RKO (cell line): Measurements from ENCODE around the gene PCYOX1L.

Source experiments
- DNase-seq: peaks from one replicate; pipeline ENCODE4 v3.0.0-alpha.2; 2016; ENCODE audit warnings: low spot score

PCYOX1L gene

DNA sequence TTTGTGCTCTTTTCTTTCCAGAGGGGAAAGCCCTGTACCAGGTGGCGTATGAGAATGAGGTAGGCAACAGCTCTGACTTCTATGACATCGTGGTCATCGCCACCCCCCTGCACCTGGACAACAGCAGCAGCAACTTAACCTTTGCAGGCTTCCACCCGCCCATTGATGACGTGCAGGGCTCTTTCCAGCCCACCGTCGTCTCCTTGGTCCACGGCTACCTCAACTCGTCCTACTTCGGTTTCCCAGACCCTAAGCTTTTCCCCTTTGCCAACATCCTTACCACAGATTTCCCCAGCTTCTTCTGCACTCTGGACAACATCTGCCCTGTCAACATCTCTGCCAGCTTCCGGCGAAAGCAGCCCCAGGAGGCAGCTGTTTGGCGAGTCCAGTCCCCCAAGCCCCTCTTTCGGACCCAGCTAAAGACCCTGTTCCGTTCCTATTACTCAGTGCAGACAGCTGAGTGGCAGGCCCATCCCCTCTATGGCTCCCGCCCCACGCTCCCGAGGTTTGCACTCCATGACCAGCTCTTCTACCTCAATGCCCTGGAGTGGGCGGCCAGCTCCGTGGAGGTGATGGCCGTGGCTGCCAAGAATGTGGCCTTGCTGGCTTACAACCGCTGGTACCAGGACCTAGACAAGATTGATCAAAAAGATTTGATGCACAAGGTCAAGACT lies 10.3 kb downstream of the PCYOX1L start:
- no peak for DNase-seq

DNA sequence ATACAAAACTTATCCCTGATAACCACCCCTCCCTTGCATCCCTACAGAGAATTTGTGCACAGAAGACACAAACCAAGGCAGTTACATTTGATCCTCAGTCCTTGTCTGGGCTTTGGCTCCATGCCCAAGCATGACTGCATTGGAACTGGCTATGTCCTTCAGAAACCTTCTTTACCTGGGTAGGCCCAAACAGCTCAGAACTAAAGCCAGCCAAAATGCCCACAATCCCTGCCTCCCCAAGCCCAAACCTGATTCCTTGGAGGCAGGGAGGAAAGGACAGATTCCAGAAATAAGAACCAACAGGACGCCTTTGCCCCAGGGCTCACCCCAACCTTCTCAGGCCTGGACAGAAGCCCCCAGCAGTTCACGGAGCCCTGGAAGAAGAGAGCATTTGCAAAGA lies 13.0 kb downstream of the PCYOX1L start:
- DNase-seq = no peak

DNA sequence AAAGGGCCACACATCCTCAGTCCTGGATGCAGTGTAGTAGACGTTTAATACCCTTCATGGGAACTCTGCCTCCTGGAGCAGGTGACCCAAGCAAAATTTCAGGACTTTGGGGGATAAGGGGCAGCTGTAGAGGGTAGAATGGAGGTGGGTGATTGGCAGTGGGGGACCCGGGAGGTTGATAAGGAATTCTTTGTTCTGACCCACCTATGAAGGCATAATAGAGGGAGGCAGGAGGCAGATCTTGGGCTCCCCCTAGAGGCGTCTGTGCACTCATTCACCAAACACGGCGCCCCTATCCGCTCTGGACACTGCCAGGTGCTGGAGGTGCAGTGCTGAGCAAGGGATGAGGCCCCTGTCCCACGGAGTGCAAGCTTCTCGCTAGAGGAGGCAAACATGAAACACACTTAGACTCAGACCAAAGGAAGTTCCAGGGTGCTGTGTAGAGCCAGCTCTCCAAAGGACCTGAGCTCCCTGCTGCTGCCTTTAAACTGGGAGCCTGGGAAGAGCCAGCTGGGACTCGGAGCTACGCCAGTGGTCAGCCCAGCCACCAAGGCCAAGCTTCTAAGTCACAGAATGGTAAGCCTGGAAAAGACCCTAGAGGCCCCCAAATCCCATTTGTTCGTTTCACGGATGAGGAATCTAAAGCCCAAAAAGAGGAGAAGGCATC lies 13.6 kb downstream of the PCYOX1L start:
- peak; percentile 59 for DNase-seq

DNA sequence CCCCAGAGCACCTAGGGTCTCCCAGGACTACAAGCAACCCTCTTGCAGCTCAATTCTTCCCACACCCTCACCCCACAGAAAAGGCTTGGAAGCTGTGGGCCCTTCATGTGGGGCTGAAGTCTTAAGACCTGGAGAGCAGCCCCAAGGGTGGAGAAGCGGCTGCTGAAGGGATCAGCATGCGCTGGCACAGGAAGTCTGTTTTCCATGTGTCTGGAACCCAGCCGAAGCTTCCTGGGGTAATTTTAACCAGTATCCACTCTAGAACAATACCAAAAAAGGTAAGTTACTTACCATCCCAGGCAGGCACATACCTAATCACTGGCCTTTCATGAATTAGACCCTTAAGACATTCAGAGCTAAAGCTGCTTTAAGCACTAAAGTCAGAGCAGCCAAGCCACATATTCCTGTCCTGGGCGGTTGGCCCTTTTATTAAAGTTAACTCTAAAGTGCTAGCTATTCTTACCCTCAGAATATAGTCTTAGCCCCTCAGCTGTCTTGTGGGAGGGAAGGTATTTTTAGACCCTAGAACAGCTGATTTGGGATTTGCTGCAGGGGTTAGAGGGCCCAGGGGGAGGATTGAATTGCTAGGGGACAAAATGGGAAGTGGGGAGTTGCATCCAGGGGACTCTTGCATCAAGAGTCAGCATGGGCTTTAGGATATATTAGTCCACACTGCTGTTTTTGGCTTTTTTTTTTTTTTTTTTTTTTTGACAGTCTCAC lies 14.4 kb downstream of the PCYOX1L start:
- DNase-seq = no peak

DNA sequence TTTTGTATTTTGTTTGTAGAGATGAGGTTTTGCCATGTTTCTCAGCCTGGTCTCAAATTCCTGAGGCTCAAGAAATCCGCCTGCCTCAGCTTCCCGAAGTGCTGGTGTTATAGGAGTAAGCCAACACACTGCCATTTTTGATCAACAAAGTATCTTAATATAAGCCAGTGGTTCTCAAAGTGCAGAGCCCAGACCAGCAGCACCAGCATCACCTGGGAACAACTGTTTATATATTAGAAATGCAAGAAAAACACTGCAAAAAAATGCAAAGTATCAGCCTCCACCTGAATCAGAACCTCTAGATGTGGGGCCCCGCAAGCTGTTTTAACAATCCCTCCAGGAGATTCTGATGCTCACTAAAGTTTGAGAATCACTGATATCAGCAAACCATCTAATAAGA lies 15.1 kb downstream of the PCYOX1L start:
- DNase-seq = no peak

DNA sequence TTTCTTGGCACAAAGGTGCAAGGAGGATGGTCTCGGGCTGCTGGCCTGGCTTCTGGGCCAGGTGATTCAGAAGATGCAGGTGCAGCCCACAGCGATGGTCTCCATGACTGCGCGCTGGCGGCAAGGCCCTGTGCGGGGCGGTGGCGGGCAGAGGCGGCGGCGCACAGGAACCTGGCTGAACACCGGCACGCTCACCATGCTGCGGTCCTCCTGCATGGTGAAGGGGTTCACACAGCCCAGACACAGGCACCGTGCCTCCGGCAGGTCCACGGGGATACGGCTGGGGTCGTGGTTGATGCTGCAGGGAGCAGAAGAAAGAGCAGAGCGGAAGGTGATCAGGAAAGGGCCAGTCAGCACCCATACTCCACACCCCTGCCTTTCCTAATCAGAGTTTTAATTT lies 16.5 kb downstream of the PCYOX1L start:
- no peak for DNase-seq

DNA sequence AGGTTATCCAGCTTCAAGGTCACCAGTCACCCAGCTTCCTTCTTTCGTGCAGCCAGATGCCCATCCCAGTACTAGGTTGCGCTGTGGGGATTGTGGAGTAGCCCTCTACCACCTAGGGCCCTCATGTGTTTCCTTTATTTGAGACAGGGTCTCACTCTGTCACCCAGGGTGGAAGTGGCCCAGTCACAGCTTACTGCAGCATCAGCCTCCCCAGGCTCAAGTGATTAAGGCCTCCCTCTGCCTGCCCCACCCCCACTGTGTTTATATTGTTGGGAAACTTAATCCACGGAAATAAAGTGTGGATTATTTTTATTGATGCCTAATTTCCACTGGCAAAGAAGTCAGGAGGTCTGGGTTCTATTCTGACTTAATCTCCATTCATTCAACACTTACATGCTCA lies 17.0 kb downstream of the PCYOX1L start:
- no peak for DNase-seq

DNA sequence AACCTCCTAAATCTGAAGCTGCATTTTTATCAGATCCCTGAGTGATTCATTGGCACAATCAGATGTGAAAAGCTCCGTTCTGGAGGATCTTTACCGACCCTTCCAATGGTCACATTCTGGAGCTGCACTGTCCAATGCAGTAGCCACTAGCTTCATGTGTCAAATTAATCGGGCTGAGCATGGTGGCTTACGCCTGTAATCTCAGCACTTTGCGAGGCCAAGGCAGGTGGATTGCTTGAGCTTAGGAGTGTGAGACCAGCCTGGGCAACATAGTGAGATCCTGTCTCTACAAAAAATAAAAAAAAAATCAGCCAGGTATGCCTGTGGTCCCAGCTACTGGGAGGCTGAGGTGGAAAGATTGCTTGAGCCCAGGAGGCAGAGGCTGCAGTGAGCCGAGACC lies 17.6 kb downstream of the PCYOX1L start:
- no peak for DNase-seq

DNA sequence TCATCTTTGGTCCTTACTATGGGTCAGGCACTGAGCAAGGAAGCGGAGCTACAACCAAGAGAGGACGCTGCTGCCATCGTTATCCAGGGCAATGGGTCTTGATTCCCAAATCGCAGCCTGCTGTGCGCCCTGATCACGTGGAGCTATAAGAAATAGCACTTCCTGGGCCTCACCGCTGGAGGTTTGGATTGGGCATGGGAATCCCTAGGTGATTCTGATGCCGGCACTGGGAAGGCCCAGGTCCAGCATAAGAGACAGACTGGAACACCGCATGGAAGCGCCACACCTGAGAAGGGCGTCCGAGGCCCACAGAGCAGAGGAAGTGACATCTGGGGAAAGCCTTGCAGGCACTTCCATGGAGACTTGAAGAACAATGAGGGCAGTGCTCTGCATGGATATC lies 18.3 kb downstream of the PCYOX1L start:
- no peak for DNase-seq

DNA sequence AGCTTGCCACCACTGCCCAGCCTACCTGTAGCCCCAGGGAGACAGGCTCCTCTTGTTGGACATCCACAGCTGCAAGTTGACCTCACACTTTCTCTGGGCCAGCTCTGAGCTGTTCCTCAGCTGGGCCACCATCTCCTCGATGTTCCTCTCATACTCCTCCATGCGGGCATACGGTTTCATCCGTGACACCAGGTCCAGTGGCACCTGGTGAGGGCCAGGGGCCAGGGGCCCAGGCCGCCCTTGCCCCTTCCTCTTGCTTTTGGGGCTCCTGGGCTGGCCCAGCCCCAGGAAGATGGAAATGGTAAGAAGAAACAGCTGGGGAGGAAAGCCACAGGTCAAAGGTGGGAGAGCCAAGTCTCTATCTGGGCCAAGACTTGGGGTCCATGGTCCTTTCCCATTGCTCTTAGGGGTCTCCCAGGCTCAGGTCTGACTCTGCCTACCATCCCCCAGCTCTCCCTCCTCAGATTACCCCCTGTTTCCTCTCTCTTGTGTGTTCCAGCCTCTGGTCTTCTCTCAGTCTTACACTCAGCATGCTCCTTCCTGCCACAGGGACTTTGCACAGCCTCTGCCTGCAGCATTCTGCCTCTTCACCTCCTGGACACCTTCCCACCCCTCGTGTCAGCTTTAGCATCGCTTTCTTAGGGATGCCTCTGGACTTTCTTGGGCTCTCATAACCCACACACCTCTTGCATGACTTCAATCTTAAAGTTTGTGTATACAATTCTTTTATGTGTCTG lies 19.0 kb downstream of the PCYOX1L start:
- no peak for DNase-seq

DNA sequence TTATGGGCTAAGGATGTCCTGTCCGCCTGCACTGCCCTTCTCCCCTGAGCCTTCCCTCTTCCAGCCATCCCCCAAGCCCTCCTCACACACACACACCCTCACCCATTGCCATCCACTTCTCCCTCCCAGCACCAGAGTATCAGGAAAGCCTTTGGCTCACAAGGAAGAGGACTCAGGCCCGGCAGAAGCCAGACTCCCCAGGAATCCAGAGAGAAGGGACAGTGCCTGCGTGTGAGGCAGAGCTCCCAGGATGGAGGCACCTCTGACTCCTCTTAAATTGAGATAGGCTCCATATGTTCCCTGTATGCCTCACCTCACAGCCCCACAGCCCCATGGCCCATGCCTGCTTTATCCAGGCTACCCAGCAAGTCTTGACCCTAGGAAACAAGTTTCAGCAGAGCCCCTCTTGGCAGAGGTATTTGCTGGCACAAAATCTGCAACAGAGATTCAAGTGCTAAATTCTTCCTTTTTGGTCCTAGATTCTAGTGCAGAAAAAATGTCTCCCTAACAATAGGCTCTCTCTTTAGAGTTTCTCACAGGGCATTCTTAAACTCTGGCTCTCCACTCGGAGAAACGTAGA lies 20.5 kb downstream of the PCYOX1L start:
- no peak for DNase-seq

DNA sequence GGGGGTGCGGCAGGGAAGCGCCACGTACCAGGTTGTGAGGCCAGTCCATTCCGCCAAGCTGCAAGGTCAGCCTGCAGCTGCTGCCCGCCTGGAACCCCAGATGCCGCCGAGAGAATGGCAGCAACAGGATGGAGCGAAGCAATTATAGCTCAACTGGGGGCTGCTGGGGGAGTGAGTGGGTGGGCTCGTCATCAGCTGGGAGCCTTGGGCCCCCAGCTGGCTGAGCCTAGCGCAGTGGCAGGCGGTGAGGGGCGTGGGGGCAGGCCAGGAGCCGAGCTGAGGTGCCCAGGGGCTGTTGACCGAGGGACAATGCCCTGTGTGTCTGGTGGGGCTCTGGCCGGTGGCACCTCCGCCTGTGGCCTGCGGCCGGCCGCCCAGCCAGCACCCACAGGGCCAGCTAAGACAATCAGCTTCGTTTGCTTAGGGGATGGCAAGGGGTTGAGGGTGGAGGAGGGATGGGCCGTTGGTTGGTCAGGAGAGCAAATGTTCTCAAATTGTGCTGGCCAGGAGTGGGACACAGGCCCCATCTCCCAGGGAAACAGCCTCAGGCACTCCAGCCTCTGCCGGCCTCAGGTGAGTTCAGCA lies 21.4 kb downstream of the PCYOX1L start, which contains the start of gene IL17B:
Gene IL17B (minus strand): TSS at position 116 of the 585 bp plus-strand sequence. CDS start 67 bp downstream, at position 49.
- no peak for DNase-seq

DNA sequence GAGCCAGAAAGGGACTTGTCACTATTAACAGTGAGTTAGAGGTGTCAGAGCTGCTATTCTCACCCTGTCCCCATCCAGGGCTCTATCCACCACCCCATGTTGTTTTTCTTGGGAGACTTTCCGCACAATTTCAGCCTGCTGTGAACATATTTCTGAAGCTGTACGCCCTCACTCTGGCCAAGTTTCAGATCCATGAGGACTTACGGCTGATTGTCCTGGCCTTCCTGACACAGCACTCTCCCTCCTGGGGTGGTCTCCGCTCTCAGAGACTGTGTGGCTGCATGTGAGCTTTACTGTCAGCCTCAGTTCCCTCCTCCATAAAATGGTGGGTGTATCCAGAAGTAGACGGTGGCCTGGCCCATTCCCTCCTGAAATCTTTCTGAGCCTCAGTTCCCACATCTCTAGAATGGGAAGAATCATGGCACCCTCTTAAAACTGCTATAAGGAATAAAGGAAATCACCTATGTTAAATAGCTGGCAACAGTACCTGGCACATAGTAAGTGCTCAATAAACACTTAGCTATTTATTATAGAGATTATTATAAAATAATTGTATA lies 22.1 kb downstream of the PCYOX1L start:
- DNase-seq = no peak

DNA sequence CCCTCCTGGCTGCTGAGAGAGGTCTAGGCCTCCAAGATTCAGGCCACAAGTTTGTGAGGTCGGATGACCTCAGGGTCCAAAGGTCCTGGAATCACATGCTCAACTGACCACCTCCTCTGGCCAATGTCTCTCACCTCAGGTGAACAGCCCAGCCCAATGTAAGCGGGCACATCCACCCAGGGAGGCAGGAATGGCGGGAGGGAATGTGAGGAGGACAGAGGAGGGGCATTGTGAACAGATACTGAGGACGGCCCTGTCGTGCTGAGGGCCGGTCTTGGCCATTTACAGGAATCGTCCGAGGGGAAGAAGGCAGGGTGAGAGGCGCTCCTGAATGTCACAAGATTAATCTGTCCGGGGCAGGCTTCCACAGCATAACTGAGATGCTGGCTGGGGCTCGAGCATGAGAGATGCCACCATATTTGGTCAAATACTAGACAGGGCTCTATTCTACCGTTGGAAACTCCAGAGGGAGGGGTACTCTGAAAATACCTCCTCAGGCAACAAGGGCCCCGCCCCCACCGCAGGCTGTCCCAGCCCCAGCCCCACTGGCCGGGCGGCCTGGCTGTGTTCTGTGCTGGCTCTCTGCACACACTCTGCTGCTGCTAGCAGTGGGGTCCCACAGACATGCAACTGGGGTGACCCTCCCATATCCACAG lies 22.7 kb downstream of the PCYOX1L start:
- DNase-seq = no peak

DNA sequence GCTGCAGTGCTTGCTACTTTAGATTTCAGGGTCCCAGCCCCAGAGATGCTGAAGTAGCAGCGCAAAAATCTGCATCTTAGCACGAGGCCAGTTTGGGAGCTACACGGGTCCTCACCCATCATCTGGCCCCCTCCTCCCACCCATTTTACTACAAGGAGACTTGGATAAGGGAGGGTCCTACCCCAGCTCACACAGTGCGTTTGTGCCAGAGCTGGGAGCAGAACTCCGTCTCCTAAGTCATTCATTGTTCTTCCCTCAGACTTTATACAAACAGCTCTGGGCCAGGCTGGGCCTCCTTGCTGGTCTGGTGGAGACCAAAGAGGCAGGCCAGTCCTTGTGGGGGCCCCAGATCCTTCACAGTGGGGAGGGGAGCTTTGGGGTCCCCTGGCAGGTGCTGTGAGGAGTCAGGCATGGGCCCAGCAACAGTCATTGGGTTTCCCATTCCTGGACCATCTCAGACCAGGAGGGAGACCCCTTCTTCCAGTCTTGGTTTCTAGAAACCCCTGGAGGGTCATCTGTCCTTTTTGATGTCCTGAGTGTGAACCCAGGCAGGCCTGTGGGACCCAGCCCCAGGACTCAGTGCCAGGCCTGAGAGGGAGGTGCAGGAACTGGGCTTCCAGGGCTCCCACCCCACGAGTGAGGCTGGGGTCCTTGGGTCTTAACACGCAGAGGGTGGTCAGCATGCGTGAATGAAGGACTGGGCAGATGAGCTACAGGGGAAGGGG lies 23.6 kb downstream of the PCYOX1L start:
- no peak for DNase-seq

DNA sequence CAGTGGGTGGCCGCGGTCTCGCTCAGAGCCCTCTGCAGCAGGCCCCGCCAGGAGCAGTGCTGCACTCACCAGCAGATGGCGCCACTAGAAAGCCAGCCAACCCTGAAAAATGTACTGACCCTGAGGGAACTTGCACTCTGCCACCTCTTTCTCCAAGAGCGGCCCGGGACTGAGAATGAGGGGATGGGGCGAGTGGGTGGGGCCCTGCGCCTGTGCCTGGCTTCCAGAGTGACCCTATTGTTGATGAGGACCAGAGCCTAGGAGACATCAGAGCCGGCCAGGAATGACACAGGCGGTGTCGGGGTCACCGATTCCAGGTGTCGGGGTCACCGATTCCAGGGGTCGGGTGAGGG lies 24.1 kb downstream of the PCYOX1L start:
- peak; percentile 65 for DNase-seq

DNA sequence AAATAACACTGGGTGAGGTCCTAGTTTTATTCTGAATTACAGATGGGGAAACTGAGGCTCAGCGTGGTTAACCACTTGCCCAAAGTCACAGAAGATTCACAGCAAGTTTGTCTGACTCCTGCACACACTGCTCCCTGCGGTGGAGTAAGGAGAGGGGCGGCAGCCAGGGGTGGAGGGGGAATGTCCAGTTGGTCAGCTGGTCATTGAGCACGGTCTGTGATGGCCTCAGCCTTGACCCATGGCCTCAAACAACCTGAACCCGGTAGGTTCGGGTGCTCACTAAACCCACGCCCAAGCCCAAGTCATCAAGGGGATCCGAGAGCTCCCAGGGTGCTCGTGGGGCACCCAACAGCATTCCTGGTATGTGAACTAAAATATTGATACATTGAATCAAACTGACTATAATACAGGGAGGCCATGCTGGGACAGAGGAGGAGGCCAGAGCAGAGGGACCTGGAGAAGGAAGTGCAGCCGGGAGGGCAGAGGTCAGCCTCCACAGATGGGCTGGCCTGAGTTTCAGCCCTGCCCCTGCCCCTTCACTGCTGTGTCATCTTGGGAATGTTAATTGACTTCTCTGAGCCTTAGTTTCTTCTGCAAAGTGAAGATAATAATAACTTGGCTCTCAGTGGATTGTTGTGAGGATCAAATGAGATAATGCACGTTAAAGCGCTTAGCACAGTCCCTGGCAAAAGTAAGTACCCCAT lies 24.8 kb downstream of the PCYOX1L start:
- DNase-seq = no peak

DNA sequence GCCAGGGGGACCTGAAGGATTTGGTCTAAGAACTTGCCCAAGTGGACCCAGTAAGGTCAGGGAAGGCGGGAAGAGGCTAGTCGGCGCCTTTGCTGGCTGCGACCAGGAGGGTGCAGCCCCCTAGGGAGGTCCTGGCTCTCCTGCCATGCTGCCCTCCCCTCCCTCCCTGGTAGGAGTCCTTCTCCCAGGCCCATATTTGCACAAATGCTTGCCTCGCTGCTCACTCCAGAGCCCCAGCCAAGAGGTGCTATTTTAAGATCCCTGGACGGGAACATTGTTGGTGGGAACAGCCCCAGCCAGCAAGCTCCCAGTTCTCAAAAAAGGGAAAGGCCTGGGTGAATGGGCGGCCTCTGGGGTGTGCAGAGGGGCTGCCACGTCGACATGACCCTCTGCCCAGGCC lies 25.6 kb downstream of the PCYOX1L start:
- DNase-seq = no peak

DNA sequence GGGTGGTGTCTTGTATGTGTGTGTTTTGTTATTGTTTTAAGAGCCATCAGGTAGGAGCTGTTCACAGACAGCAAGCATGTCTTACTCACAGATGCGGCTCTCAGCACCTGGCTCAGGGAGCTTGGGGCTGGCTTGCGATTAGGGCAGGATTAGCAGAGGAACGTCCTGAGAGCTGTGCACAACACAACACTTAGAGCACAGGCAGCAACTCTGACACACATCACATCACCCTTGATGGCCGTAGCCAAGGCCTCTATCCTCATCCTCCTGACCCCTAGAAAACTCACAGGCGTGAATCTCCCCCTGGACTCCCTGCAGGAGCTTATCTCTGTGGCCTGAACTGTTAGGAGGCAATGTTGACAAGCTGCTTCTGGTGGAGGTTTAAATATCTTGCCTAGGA lies 28.3 kb downstream of the PCYOX1L start:
- no peak for DNase-seq
